Measurements from ENCODE around the gene PTCH1. TPM values are rescaled to one million over a fixed set of nuclear protein-coding genes. Genes with fewer than 3 reads are reported as not detected.

PTCH1 gene
- polyA plus RNA-seq, 1 donor (not counting 4 experiments of a cell fraction or from before 2014, with no cell fraction given) = 1.7 TPM

GRCh38 chr9:95438561-95439357, 78.0 kb downstream of the PTCH1 start:
- no peaks in the 10 kb centered on the region for H3K79me2 ChIP-seq (ENCODE audit: control insufficient read depth, insufficient read depth, low read length)
- no peaks in the 10 kb centered on the region for H3K9me3 ChIP-seq (ENCODE audit: control insufficient read depth, low read depth, low read length)
- FAIRE-seq = no peak
- no peak for TF ChIP-seq CTCF (optimal IDR thresholded peaks at IDR 0.05 in 1 of 3, IDR thresholded peaks at IDR 0.05 in 1 of 3, conservative IDR thresholded peaks at IDR 0.05 in 1 of 3; ENCODE audit: extremely low read depth in 1 of 3, insufficient read depth in 2 of 3, low read length in 3 of 3)
- TF ChIP-seq EZH2 (IDR thresholded peaks at IDR 0.05; ENCODE audit: low read length) = no peak
- no peak for DNase-seq (ENCODE audit: low read depth, low spot score)
- no peak overlapping the region for H3K4me3 ChIP-seq (ENCODE audit: control insufficient read depth in 2 of 3, extremely low read depth in 1 of 3, insufficient read depth in 2 of 3, low read depth in 1 of 3, low read length in 3 of 3)
- H3K4me2 ChIP-seq (ENCODE audit: control insufficient read depth, extremely low read depth, insufficient read depth, low read depth, low read length) = no peak overlapping the region
- H3K9ac ChIP-seq (ENCODE audit: control insufficient read depth, extremely low read depth, insufficient read depth, low read length) = no peak overlapping the region
- H2AFZ ChIP-seq (ENCODE audit: control insufficient read depth, low read length) = no peak overlapping the region
- dilution Hi-C loops (cut with MboI; ENCODE audit: extremely low pct_ligation_motif_present, low sequenced_read_pairs) = no loop called here
- no peaks in the 10 kb centered on the region for H4K20me1 ChIP-seq (ENCODE audit: control insufficient read depth, extremely low read depth, insufficient read depth, low read length)
- no peaks in the 10 kb centered on the region for H3K36me3 ChIP-seq (ENCODE audit: control insufficient read depth in 2 of 2, extremely low read depth in 1 of 2, insufficient read depth in 2 of 2, low read length in 2 of 2)
- H3K4me1 ChIP-seq (ENCODE audit: control insufficient read depth, extremely low read depth, insufficient read depth, low read length) = no peaks in the 10 kb centered on the region
- no peak overlapping the region for H3K27ac ChIP-seq (ENCODE audit: control insufficient read depth, insufficient read depth, low read length)
- no peaks in the 10 kb centered on the region for H3K9me1 ChIP-seq (ENCODE audit: control insufficient read depth, extremely low read depth, insufficient read depth, low read length)
- no peaks in the 10 kb centered on the region for H3K27me3 ChIP-seq (ENCODE audit: control insufficient read depth, extremely low read depth, insufficient read depth, low read length)

- Histone ChIP-seq H3K79me2 (ENCODE audit: control insufficient read depth, insufficient read depth, low read length) (no peaks in the 10 kb centered on the region), H3K27ac (ENCODE audit: control insufficient read depth, insufficient read depth, low read length) (no peak overlapping the region), H3K4me1 (ENCODE audit: control insufficient read depth, extremely low read depth, insufficient read depth, low read length) (no peaks in the 10 kb centered on the region), H3K4me3 (ENCODE audit: control insufficient read depth in 2 of 3, extremely low read depth in 1 of 3, insufficient read depth in 2 of 3, low read depth in 1 of 3, low read length in 3 of 3) (no peak overlapping the region), H3K36me3 (ENCODE audit: control insufficient read depth in 2 of 2, extremely low read depth in 1 of 2, insufficient read depth in 2 of 2, low read length in 2 of 2) (no peaks in the 10 kb centered on the region), H3K27me3 (ENCODE audit: control insufficient read depth, extremely low read depth, insufficient read depth, low read length) (no peaks in the 10 kb centered on the region), H4K20me1 (ENCODE audit: control insufficient read depth, extremely low read depth, insufficient read depth, low read length) (no peaks in the 10 kb centered on the region), H3K4me2 (ENCODE audit: control insufficient read depth, extremely low read depth, insufficient read depth, low read depth, low read length) (no peak overlapping the region), H3K9ac (ENCODE audit: control insufficient read depth, extremely low read depth, insufficient read depth, low read length) (no peak overlapping the region), H3K9me3 (ENCODE audit: control insufficient read depth, low read depth, low read length) (no peaks in the 10 kb centered on the region), H3K9me1 (ENCODE audit: control insufficient read depth, extremely low read depth, insufficient read depth, low read length) (no peaks in the 10 kb centered on the region), H2AFZ (ENCODE audit: control insufficient read depth, low read length) (no peak overlapping the region)
- DNase-seq (ENCODE audit: low read depth, low spot score) (no peak), FAIRE-seq (no peak)
- dilution Hi-C loops (cut with MboI; ENCODE audit: extremely low pct_ligation_motif_present, low sequenced_read_pairs) = no loop called here
- TF ChIP-seq EZH2 (IDR thresholded peaks at IDR 0.05; ENCODE audit: low read length) (no peak), CTCF (optimal IDR thresholded peaks at IDR 0.05 in 1 of 3, IDR thresholded peaks at IDR 0.05 in 1 of 3, conservative IDR thresholded peaks at IDR 0.05 in 1 of 3; ENCODE audit: extremely low read depth in 1 of 3, insufficient read depth in 2 of 3, low read length in 3 of 3) (no peak)
These were observed 79.2 kb downstream of the PTCH1 start for GRCh38 chr9:95437559-95437958.

All from keratinocyte (primary cell).